Sigmoid colon (tissue), 7 donors: Measurements from ENCODE around the gene FAM168A. TPM values are rescaled to one million over a fixed set of nuclear protein-coding genes. Genes with fewer than 3 reads are reported as not detected.

Experiments used
- DNase-seq: peaks from one replicate; pipeline ENCODE4 v3.0.0-alpha.2; 2019
- H3K27ac ChIP-seq, 4 donors: fragments of 200-600 bp; sonication (generic); one replicate each; pipeline ENCODE4 v1.5.1; 2016 to 2019; ENCODE audit warnings: mild to moderate bottlenecking in 1 of 4
- H3K27me3 ChIP-seq, 3 donors: fragments of 200-600 bp; sonication (generic); one replicate each; pipeline ENCODE4 v1.5.1; 2019; ENCODE audit warnings: mild to moderate bottlenecking in 1 of 3
- H3K36me3 ChIP-seq, 4 donors: fragments of 200-600 bp; sonication (generic); one replicate each; pipeline ENCODE4 v1.5.1; 2016 to 2019
- H3K4me1 ChIP-seq, 4 donors: fragments of 200-600 bp; sonication (generic); one replicate each; pipeline ENCODE4 v1.5.1; 2017 to 2019
- H3K4me3 ChIP-seq, 4 donors: fragments of 200-600 bp; sonication (generic); one replicate each; pipeline ENCODE4 v1.5.1; 2017 to 2019; ENCODE audit warnings: mild to moderate bottlenecking in 2 of 4, moderate library complexity in 1 of 4
- H3K9me3 ChIP-seq, 4 donors: fragments of 200-600 bp in 3 of 4; sonication (generic) in 3 of 4; one replicate each; pipeline versions ENCODE4 v1.5.1 to v1.6.1; 2013 to 2019
- EP300 ChIP-seq, 4 donors: sonication (generic); formaldehyde crosslinking; IDR thresholded peaks; one replicate each; pipeline ENCODE4 v1.6.1; 2017; ENCODE audit warnings: antibody characterized with exemption in 4 of 4
- POLR2A ChIP-seq, 2 donors: fragments of 450-650 bp; IDR thresholded peaks; one replicate each; pipeline ENCODE4 v1.6.1; 2016; ENCODE audit warnings: antibody characterized with exemption in 2 of 2, mild to moderate bottlenecking in 2 of 2, moderate library complexity in 2 of 2
- POLR2AphosphoS5 ChIP-seq, 4 donors: sonication (generic); formaldehyde crosslinking; IDR thresholded peaks; one replicate each; pipeline ENCODE4 v1.6.1; 2017; ENCODE audit warnings: antibody characterized with exemption in 4 of 4
- WGBS, 2 donors: extraction: QIAGEN DNeasy Blood & Tissue Kit; methylation state at CpG; one replicate each; pipeline ENCODE4 v1.1.7; 2013; 5-methylcytosine and 5-hydroxymethylcytosine counted together
- intact Hi-C: fragments of 100-400 bp; cut with DNase I; formaldehyde crosslinking; loops from one replicate; pipeline ENCODE4 v1.15.1; 2023
- polyA plus RNA-seq, 3 donors: library from polyadenylated mRNA; stranded (reverse); fragments of 200-250 nt; gene quantifications; one replicate each; pipeline ENCODE4 v1.2.3, GENCODE V29; 2013
- total RNA-seq, 4 donors: library from RNA; depleted of rRNA; stranded (reverse); fragments of >200 nt; gene quantifications; one replicate each; pipeline ENCODE4 v1.1.0, GENCODE V29; 2016
- TF ChIP-seq, protein P1 (sequence below), 4 experiments: fragments of 450-650 bp in 3 of 4; fragments of 200-600 bp in 1 of 4; IDR thresholded peaks; one replicate each; pipeline ENCODE4 v1.5.1; 2016 to 2019; ENCODE audit warnings: antibody characterized with exemption in 4 of 4, mild to moderate bottlenecking in 3 of 4, moderate library complexity in 2 of 4
- donor health status: healthy with polysubstance abuse.
- donor health status: Bipolar disorder and iron deficiency.
- donor health status: healthy.

Gene FAM168A
- total and polyA plus RNA-seq, 7 donors, result 3.6 to 37.7 (median 20.7) TPM

DNA sequence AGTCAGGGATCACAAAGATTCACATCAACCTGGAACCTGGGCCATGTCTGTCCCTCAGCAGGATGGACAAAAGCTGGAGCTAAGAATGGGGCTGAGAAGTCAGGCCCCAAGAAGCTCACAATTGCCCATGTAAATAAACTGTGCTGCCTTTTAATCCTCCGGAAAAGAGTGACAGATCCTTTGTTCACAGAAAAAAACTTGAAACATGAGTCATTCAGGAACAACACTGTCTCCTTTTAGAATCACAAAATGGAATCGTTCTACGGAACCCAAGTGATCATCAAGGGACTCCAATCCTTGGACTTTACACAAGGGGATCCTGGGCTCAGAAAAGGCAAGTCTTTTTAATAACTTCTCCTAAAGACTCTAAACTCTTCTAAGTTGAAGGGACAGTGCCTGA lies 185.6 kb downstream of the FAM168A start:
- TF ChIP-seq, protein P1, sequence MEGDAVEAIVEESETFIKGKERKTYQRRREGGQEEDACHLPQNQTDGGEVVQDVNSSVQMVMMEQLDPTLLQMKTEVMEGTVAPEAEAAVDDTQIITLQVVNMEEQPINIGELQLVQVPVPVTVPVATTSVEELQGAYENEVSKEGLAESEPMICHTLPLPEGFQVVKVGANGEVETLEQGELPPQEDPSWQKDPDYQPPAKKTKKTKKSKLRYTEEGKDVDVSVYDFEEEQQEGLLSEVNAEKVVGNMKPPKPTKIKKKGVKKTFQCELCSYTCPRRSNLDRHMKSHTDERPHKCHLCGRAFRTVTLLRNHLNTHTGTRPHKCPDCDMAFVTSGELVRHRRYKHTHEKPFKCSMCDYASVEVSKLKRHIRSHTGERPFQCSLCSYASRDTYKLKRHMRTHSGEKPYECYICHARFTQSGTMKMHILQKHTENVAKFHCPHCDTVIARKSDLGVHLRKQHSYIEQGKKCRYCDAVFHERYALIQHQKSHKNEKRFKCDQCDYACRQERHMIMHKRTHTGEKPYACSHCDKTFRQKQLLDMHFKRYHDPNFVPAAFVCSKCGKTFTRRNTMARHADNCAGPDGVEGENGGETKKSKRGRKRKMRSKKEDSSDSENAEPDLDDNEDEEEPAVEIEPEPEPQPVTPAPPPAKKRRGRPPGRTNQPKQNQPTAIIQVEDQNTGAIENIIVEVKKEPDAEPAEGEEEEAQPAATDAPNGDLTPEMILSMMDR (IDR thresholded peaks at IDR 0.05), result no peak
- TF ChIP-seq POLR2A (IDR thresholded peaks at IDR 0.05), result no peak
- no peak for TF ChIP-seq EP300 (IDR thresholded peaks at IDR 0.05)
- TF ChIP-seq POLR2AphosphoS5 (IDR thresholded peaks at IDR 0.05), result no peak
- Histone ChIP-seq H3K9me3 (no peaks in the 10 kb centered on the region), H3K27me3 (no peaks in the 10 kb centered on the region), H3K36me3 (peaks cover 0 to 21% (median under 1%) of the 10 kb centered on the region in 4 donors), H3K27ac (no peak overlapping the region), H3K4me3 (no peak overlapping the region), H3K4me1 (peaks cover 0 to 21% (median 12%) of the 10 kb centered on the region in 4 donors)
- intact Hi-C loops, result no loop called here
- no peak for DNase-seq
- 89 to 90% methylated on average over 3 of the region's 3 CpGs for WGBS, 2 donors

DNA sequence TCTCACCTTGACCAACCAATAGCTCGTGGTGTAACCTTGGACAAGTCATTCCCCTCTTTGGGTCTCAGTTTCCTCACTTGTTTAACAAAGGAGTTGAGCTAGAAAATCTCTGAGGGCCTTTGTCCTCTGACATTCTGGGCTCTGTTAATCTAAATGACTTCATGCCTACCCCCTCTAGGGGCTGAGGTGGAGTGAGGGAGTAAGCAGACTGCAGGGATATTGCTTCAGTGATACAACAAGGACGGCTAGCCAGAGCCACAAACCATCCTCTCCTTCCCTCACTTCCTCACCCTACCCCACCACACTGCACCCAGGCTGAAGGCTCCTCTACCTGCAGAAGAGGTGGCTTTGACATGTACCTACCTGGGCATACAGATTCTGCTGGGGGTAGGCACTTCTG lies 186.9 kb downstream of the FAM168A start:
- DNase-seq, result no peak
- H3K4me3 ChIP-seq, result no peak overlapping the region
- 82 to 88% methylated on average over 2 of the region's 2 CpGs for WGBS, 2 donors
- no peaks in the 10 kb centered on the region for H3K9me3 ChIP-seq
- no peaks in the 10 kb centered on the region for H3K27me3 ChIP-seq
- intact Hi-C loops, result no loop called here
- peaks cover 0 to 18% (median 12%) of the 10 kb centered on the region in 4 donors for H3K4me1 ChIP-seq
- H3K36me3 ChIP-seq, result peaks cover 0 to 31% (median 7%) of the 10 kb centered on the region in 4 donors
- TF ChIP-seq, protein P1 (IDR thresholded peaks at IDR 0.05), result no peak
- TF ChIP-seq EP300 (IDR thresholded peaks at IDR 0.05), result no peak
- TF ChIP-seq POLR2A (IDR thresholded peaks at IDR 0.05), result no peak
- no peak for TF ChIP-seq POLR2AphosphoS5 (IDR thresholded peaks at IDR 0.05)
- no peak overlapping the region for H3K27ac ChIP-seq

DNA sequence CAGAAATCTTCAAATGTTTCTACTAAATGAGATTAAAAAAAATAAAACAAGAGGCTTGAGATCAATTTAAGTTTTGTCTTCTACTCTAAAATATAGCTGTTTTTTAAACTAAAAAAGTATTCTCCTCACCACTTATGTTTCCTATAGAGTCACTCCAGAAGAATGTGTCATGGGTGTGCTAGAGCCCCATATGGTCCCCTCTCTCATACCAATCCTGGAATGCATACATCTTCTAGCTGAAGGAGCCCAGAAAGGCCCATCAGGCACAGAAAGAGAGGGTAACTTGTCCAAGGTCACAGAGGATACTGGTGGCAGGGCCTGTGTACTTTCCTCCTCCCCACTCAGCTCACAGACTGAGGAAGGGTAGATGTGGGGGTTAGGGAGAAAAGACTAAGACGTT lies 187.3 kb downstream of the FAM168A start:
- TF ChIP-seq POLR2AphosphoS5 (IDR thresholded peaks at IDR 0.05) (no peak), EP300 (IDR thresholded peaks at IDR 0.05) (no peak), POLR2A (IDR thresholded peaks at IDR 0.05) (no peak)
- TF ChIP-seq, protein P1 (IDR thresholded peaks at IDR 0.05), result no peak
- DNase-seq, result no peak
- WGBS, 2 donors, result 78 to 84% methylated on average over 1 of the region's 1 CpG
- H3K9me3 ChIP-seq, result no peaks in the 10 kb centered on the region
- H3K27ac ChIP-seq, result no peak overlapping the region
- H3K27me3 ChIP-seq, result no peaks in the 10 kb centered on the region
- H3K4me3 ChIP-seq, result no peak overlapping the region
- intact Hi-C loops, result no loop called here
- peaks cover 0 to 14% (median 11%) of the 10 kb centered on the region in 4 donors for H3K4me1 ChIP-seq
- peaks cover 0 to 35% (median 8%) of the 10 kb centered on the region in 4 donors for H3K36me3 ChIP-seq

DNA sequence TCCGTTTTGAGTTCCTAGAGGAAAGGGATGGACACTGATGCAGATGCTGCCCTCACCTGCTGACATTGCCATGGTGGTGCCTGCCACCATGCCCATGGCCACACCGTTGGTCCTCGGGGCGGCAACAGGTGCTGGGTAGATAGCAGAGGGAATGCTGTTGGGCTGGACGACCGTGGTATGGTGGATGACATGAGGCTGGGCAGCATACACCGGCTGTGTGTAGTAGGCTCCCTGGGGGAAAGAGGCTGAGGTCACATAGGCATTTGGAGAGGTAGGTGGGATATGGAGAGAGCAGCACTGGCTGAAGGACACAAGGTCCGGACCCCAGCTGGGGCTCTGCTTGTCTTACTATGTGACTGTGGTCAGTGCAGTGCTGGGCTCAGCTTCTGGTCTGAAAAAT lies 188.5 kb downstream of the FAM168A start:
- H3K4me3 ChIP-seq, result no peak overlapping the region
- H3K9me3 ChIP-seq, result no peaks in the 10 kb centered on the region
- intact Hi-C loops, result no loop called here
- H3K36me3 ChIP-seq, result peaks cover 0 to 44% (median 10%) of the 10 kb centered on the region in 4 donors
- 97% methylated on average over 8 of the region's 8 CpGs for WGBS, 2 donors
- H3K27me3 ChIP-seq, result no peaks in the 10 kb centered on the region
- TF ChIP-seq POLR2A (IDR thresholded peaks at IDR 0.05), result no peak
- H3K4me1 ChIP-seq, result peaks cover 0 to 5% (median 2%) of the 10 kb centered on the region in 4 donors
- no peak overlapping the region for H3K27ac ChIP-seq
- no peak for DNase-seq

DNA sequence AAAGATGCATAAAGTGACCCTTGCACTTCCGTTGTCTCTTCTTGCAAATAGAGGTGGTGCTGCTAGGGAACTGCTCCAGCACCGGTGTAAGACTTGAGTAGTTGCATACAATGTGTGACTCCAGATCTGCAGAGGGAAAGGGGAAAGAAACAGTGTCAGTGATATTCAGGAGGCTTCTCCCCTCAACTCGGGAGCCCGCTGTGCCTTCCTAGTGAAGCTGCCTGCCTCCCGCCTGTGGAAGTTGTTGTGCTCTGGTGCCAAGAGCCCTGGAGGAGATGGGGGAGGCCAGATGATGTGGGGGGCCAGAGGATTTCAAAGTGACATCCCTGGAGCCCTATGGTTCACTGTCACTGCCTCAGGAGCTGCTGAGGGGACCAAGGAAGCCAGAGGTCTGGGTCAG lies 191.3 kb downstream of the FAM168A start:
- intact Hi-C loops, result no loop called here
- 94 to 95% methylated on average over 5 of the region's 5 CpGs for WGBS, 2 donors
- no peak for DNase-seq
- Histone ChIP-seq H3K27me3 (no peaks in the 10 kb centered on the region), H3K4me3 (no peak overlapping the region), H3K4me1 (peaks cover 0 to 7% (median 0%) of the 10 kb centered on the region in 4 donors), H3K9me3 (no peaks in the 10 kb centered on the region), H3K27ac (no peak overlapping the region), H3K36me3 (peaks cover 0 to 51% (median 10%) of the 10 kb centered on the region in 4 donors)
- TF ChIP-seq EP300 (IDR thresholded peaks at IDR 0.05) (no peak), POLR2A (IDR thresholded peaks at IDR 0.05) (no peak), POLR2AphosphoS5 (IDR thresholded peaks at IDR 0.05) (no peak)
- TF ChIP-seq, protein P1 (IDR thresholded peaks at IDR 0.05), result no peak
